ENCODE data around the gene SERPINB1. TPM values are rescaled to one million over a fixed set of nuclear protein-coding genes. Genes with fewer than 3 reads are reported as not detected.
A peak's percentile ranks its signal among the peaks of the same experiment; 100 is the strongest.

The SERPINB1 gene
- polyA plus RNA-seq, 1 experiment, result 22.4 TPM

Small RNA genes lying within 50 kb of the gene (small RNA-seq; reads per million reads assigned to genes)
- gene MIR4645 (ENCODE audit: insufficient read length, low read depth), result 4.8 reads per million, percentile 48 among the genes with 10 or more reads in this experiment

Other genes starting within 250 kb of the SERPINB1 start
- 0.21 and 0.22 TPM in 2 replicates for gene MYLK4, start 90.9 kb downstream of the SERPINB1 start, polyA plus RNA-seq (2011; rRNA removed)
- 28.0 and 35.2 TPM in 2 replicates for gene WRNIP1, start 76.5 kb downstream of the SERPINB1 start, polyA plus RNA-seq (2011; rRNA removed)
- gene SERPINB9, start 61.4 kb upstream of the SERPINB1 start, polyA plus RNA-seq (2011; rRNA removed), result 4.3 and 5.0 TPM in 2 replicates
- gene SERPINB6, start 129.7 kb upstream of the SERPINB1 start, polyA plus RNA-seq (2011; rRNA removed), result 107 and 120 TPM in 2 replicates
- gene NQO2, start 158.0 kb upstream of the SERPINB1 start, polyA plus RNA-seq (2011; rRNA removed), result 32.4 and 34.3 TPM in 2 replicates
- gene RIPK1, start 226.6 kb upstream of the SERPINB1 start, polyA plus RNA-seq (2011; rRNA removed), result 25.5 and 25.9 TPM in 2 replicates

All from AG04450 (cell line).